HepG2 (cell line): Measurements from ENCODE around the gene ZC3H8. TPM values are rescaled to one million over a fixed set of nuclear protein-coding genes. Genes with fewer than 3 reads are reported as not detected.

ENCODE experiments used
- ATRX ChIP-seq: sonication (generic); formaldehyde crosslinking; IDR thresholded peaks from 2 replicates; pipeline ENCODE4 v1.4.0; 2020; ENCODE audit warnings: missing genetic modification reagents, borderline replicate concordance
- CBX2 ChIP-seq, 2 experiments: fragments of 200-600 bp in 1 of 2; sonication (generic); formaldehyde crosslinking in 1 of 2; IDR thresholded peaks; 2 replicates each; pipeline versions ENCODE4 v1.7.0 to v1.8.1; 2018 to 2022; ENCODE audit warnings: low read depth in 2 of 2, low read length in 1 of 2, mild to moderate bottlenecking in 1 of 2, missing genetic modification reagents in 1 of 2
- CBX5 ChIP-seq: sonication (generic); formaldehyde crosslinking; IDR thresholded peaks from 2 replicates; pipeline ENCODE4 v1.4.0; 2020; ENCODE audit warnings: missing genetic modification reagents, borderline replicate concordance
- CEBPB ChIP-seq: IDR thresholded peaks from 2 replicates; pipeline ENCODE4 v1.6.1; 2011; ENCODE audit warnings: low read depth, low read length, improper control_type of control experiment, borderline replicate concordance
- FOXP1 ChIP-seq, 2 experiments: fragments of 450-650 bp in 1 of 2; IDR thresholded peaks; 2 replicates each; pipeline ENCODE4 v1.6.1; 2017 to 2018; ENCODE audit warnings: antibody characterized with exemption in 1 of 2
- HDAC6 ChIP-seq: fragments of 200-600 bp; sonication (generic); IDR thresholded peaks from 2 replicates; pipeline ENCODE4 v1.7.0; 2017; ENCODE audit warnings: mild to moderate bottlenecking, antibody characterized with exemption, low read length, low read depth
- IRF2 ChIP-seq: IDR thresholded peaks from 2 replicates; pipeline ENCODE4 v1.6.1; 2018; ENCODE audit warnings: missing genetic modification reagents, missing compliant biosample characterization
- PITX1 ChIP-seq: sonication (generic); formaldehyde crosslinking; IDR thresholded peaks from 2 replicates; pipeline ENCODE4 v1.5.1; 2020; ENCODE audit warnings: mild to moderate bottlenecking, missing genetic modification reagents
- POGZ ChIP-seq: sonication (generic); formaldehyde crosslinking; IDR thresholded peaks from 2 replicates; pipeline ENCODE4 v1.4.0; 2020; ENCODE audit warnings: mild to moderate bottlenecking, missing genetic modification reagents
- RFX1 ChIP-seq: fragments of 450-650 bp; IDR thresholded peaks from 2 replicates; pipeline ENCODE4 v1.6.1; 2017
- U2AF2 ChIP-seq: fragments of 200-400 bp; formaldehyde crosslinking; IDR thresholded peaks from 2 replicates; pipeline ENCODE4 v1.6.1; 2017; ENCODE audit warnings: low read depth, mild to moderate bottlenecking, low read length
- ZBTB20 ChIP-seq: sonication (generic); formaldehyde crosslinking; IDR thresholded peaks from 2 replicates; pipeline ENCODE4 v1.8.1; 2023; ENCODE audit warnings: missing genetic modification reagents, low read depth, mild to moderate bottlenecking, borderline replicate concordance
- ZFP41 ChIP-seq: sonication (generic); formaldehyde crosslinking; IDR thresholded peaks from 2 replicates; pipeline ENCODE4 v1.4.0; 2020; ENCODE audit warnings: mild to moderate bottlenecking, missing genetic modification reagents, borderline replicate concordance
- ZNF446 ChIP-seq: sonication (generic); formaldehyde crosslinking; IDR thresholded peaks from 2 replicates; pipeline ENCODE4 v1.5.0; 2020; ENCODE audit warnings: mild to moderate bottlenecking, missing genetic modification reagents
- ZSCAN20 ChIP-seq: sonication (generic); formaldehyde crosslinking; IDR thresholded peaks from 2 replicates; pipeline ENCODE4 v1.4.0; 2020; ENCODE audit warnings: missing genetic modification reagents, mild to moderate bottlenecking, borderline replicate concordance
- polyA plus RNA-seq, 8 experiments: library from polyadenylated mRNA; depleted of rRNA in 3 of 8; stranded (reverse) in 7 of 8; unstranded in 1 of 8; fragments of >200 nt; fragmentation: Illumina TruSeq in 4 of 8; extraction: Trizol in 4 of 8; gene quantifications; 2 replicates each; pipeline versions ENCODE4 v1.2.1 to v1.2.3, GENCODE V29; 2011 to 2016; ENCODE audit warnings: low read depth in 4 of 8, missing spikeins in 1 of 8, mixed read lengths in 1 of 8; ENCODE audit not compliant: insufficient read depth in 1 of 8
- total RNA-seq, 5 experiments: library from RNA; depleted of rRNA; stranded (reverse); fragments of >200 nt; fragmentation: Illumina TruSeq; extraction: Trizol; gene quantifications; 2 replicates each; pipeline ENCODE4 v1.2.3, GENCODE V29; 2016; ENCODE audit warnings: low read depth in 1 of 5
- TF ChIP-seq, protein P1 (sequence below): sonication (generic); formaldehyde crosslinking; IDR thresholded peaks from 2 replicates; pipeline ENCODE4 v1.9.0; 2021; ENCODE audit warnings: mild to moderate bottlenecking, missing genetic modification reagents
- TF ChIP-seq, protein P2 (sequence below): sonication (generic); formaldehyde crosslinking; IDR thresholded peaks from 2 replicates; pipeline ENCODE4 v1.4.0; 2020; ENCODE audit warnings: mild to moderate bottlenecking, missing genetic modification reagents
- TF ChIP-seq, protein P3 (sequence below): sonication (generic); formaldehyde crosslinking; IDR thresholded peaks from 2 replicates; pipeline ENCODE4 v1.8.0; 2022; ENCODE audit warnings: mild to moderate bottlenecking, missing genetic modification reagents, borderline replicate concordance
- TF ChIP-seq, protein P4 (sequence below): sonication (generic); formaldehyde crosslinking; IDR thresholded peaks from 2 replicates; pipeline ENCODE4 v1.4.0; 2020; ENCODE audit warnings: missing genetic modification reagents

Gene ZC3H8
- total and polyA plus RNA-seq, 2 of the 13 experiments (the other 11 are each of a cell fraction or from before 2014, with no cell fraction given): 4.5 to 17.0 TPM

DNA sequence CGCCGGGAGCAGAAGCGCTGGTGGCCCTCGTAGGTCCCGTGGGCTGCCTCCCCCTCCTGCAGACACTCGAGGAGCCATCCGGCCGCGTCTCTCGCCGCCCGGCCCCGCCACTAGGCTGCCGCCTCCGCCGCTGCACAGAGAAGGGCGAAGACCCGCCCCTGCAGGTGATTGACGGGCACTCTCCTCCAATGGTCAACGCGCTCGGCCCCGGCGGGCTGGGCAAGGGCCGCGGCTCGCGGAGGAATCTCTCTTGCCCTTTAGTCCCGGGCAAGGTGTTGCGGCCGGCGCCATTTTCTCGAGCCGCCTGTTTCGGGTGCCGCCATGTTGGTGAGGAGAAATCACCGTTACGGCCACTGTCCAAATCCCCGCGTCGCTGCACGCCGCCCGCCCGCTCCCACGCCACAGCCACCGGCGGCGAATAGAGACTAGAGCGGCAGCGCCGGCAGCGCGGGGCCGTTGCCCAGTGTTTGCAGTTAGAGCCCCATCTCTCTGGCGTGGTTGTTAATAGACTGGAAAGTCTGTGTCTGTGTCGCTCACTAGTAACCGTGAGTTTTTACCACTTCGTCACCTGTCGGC, 20.6 kb upstream of the ZC3H8 start, which contains the start of gene ZC3H6 (continued):
- TF ChIP-seq, protein P1, sequence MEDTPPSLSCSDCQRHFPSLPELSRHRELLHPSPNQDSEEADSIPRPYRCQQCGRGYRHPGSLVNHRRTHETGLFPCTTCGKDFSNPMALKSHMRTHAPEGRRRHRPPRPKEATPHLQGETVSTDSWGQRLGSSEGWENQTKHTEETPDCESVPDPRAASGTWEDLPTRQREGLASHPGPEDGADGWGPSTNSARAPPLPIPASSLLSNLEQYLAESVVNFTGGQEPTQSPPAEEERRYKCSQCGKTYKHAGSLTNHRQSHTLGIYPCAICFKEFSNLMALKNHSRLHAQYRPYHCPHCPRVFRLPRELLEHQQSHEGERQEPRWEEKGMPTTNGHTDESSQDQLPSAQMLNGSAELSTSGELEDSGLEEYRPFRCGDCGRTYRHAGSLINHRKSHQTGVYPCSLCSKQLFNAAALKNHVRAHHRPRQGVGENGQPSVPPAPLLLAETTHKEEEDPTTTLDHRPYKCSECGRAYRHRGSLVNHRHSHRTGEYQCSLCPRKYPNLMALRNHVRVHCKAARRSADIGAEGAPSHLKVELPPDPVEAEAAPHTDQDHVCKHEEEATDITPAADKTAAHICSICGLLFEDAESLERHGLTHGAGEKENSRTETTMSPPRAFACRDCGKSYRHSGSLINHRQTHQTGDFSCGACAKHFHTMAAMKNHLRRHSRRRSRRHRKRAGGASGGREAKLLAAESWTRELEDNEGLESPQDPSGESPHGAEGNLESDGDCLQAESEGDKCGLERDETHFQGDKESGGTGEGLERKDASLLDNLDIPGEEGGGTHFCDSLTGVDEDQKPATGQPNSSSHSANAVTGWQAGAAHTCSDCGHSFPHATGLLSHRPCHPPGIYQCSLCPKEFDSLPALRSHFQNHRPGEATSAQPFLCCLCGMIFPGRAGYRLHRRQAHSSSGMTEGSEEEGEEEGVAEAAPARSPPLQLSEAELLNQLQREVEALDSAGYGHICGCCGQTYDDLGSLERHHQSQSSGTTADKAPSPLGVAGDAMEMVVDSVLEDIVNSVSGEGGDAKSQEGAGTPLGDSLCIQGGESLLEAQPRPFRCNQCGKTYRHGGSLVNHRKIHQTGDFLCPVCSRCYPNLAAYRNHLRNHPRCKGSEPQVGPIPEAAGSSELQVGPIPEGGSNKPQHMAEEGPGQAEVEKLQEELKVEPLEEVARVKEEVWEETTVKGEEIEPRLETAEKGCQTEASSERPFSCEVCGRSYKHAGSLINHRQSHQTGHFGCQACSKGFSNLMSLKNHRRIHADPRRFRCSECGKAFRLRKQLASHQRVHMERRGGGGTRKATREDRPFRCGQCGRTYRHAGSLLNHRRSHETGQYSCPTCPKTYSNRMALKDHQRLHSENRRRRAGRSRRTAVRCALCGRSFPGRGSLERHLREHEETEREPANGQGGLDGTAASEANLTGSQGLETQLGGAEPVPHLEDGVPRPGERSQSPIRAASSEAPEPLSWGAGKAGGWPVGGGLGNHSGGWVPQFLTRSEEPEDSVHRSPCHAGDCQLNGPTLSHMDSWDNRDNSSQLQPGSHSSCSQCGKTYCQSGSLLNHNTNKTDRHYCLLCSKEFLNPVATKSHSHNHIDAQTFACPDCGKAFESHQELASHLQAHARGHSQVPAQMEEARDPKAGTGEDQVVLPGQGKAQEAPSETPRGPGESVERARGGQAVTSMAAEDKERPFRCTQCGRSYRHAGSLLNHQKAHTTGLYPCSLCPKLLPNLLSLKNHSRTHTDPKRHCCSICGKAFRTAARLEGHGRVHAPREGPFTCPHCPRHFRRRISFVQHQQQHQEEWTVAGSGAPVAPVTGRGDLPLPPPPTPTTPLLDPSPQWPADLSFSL (CRISPR knock-in tag): peak; percentile 69; the same call in 1 of the 2 replicates
- TF ChIP-seq, protein P2, sequence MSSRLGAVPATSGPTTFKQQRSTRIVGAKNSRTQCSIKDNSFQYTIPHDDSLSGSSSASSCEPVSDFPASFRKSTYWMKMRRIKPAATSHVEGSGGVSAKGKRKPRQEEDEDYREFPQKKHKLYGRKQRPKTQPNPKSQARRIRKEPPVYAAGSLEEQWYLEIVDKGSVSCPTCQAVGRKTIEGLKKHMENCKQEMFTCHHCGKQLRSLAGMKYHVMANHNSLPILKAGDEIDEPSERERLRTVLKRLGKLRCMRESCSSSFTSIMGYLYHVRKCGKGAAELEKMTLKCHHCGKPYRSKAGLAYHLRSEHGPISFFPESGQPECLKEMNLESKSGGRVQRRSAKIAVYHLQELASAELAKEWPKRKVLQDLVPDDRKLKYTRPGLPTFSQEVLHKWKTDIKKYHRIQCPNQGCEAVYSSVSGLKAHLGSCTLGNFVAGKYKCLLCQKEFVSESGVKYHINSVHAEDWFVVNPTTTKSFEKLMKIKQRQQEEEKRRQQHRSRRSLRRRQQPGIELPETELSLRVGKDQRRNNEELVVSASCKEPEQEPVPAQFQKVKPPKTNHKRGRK (CRISPR knock-in tag): peak; percentile 92
- TF ChIP-seq CBX5 (CRISPR knock-in tag) (peak; percentile 90; the same call in 1 of the 2 replicates), ZSCAN20 (CRISPR knock-in tag) (no peak; the same call in 1 of the 2 replicates), POGZ (CRISPR knock-in tag) (peak; percentile 100), CBX2 (IDR thresholded peaks at IDR 0.05; ENCODE audit: low read depth, low read length) (no peak), CBX2 (CRISPR knock-in tag; IDR thresholded peaks at IDR 0.05; ENCODE audit: low read depth) (peak; percentile 96; the same call in 1 of the 2 replicates), ZNF446 (CRISPR knock-in tag) (peak; percentile 98; the same call in 1 of the 2 replicates), HDAC6 (no peak), ZBTB20 (CRISPR knock-in tag) (peak; percentile 95), FOXP1 (IDR thresholded peaks at IDR 0.05) (no peak), FOXP1 (CRISPR knock-in tag; IDR thresholded peaks at IDR 0.05) (peak; percentile 53), ATRX (CRISPR knock-in tag) (no peak; the same call in 1 of the 2 replicates), ZFP41 (peak; percentile 89; the same call in 1 of the 2 replicates), RFX1 (no peak), U2AF2 (peak; percentile 71; the same call in 1 of the 2 replicates), IRF2 (peak; percentile 97), CEBPB (no peak), PITX1 (peak; percentile 94)
- TF ChIP-seq, protein P3, sequence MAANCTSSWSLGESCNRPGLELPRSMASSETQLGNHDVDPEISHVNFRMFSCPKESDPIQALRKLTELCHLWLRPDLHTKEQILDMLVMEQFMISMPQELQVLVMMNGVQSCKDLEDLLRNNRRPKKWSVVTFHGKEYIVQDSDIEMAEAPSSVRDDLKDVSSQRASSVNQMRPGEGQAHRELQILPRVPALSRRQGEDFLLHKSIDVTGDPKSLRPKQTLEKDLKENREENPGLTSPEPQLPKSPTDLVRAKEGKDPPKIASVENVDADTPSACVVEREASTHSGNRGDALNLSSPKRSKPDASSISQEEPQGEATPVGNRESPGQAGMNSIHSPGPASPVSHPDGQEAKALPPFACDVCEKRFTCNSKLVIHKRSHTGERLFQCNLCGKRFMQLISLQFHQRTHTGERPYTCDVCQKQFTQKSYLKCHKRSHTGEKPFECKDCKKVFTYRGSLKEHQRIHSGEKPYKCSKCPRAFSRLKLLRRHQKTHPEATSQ (CRISPR knock-in tag): peak; percentile 98
- TF ChIP-seq, protein P4, sequence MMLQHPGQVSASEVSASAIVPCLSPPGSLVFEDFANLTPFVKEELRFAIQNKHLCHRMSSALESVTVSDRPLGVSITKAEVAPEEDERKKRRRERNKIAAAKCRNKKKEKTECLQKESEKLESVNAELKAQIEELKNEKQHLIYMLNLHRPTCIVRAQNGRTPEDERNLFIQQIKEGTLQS: peak; percentile 75
